ENCODE data around the gene LSAMP.

The LSAMP gene

DNA sequence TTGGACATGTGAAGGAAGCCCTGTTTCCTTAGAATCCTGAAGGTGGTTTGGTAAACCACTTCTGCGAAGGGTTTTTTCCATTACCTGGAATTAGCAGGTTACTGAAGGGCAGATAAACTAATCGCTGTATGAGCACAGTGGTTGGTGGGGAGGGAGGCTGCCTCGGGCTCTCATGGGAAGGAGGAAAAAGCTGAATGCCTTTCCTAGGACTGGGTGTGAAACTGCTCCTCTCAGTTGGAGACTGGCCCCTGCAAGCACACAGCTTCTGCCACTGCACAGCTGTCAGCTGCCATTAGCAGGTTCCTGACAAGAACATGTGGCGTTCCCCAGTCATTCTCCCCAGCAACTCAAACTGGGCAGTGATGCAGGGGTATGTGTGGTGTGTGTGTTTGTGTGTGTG, 445.7 kb downstream of the LSAMP start:
- DNase-seq = no peak

GRCh38 chr3:115999001-115999585, 446.2 kb downstream of the LSAMP start:
- DNase-seq = no peak

DNA sequence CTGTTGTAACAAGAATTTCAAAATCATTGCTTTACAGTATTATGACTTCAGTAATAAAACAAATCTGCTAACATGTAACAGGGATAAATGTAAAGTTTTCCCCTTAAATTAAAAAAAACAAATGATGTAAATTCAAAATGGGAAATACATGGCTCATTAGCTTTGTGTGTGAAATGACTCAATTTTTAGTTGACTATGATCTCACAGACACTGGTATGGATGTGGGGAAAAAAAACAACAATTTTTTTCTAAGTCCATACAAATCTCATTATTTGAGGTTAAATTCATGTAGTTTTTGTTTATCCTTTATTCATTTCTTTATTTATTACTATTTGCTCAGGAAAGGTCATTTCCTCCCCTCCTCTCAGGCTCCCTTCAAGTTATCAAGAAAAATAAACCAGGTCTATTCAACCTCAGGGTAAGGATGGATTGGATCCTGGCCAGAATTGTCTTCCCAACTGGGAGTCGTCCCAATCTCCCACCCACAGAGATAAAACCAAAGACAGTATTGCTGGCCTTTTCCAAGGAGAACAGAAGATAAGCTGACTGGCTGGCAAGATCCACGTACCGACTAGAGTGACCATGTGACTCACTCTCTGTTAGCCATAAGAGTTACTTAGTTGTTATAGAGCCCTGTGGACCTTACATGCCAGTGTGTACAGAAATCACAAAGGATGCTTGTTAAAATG, 448.7 kb downstream of the LSAMP start:
- DNase-seq = no peak

DNA sequence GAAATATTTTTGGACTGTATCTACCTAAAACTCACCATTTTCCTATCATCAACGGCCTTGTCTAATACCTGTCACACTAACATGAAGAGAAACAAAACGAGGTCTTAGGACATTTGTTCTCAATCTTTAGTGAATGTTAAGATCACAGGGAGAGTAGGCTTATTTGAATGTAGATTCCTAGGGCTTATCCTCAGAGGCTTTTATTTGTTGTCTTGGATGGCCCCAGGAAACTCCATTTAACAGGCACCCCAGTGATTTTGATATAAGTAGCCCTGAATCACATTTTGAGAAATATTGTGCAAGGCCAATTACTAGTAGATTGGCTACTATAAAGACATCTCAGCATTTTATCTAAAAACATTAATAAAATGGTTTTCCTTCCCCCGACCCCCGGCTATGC, 454.6 kb downstream of the LSAMP start:
- no peak for DNase-seq

- no peak for DNase-seq
Measured at GRCh38 chr3:115989684-115990421, 455.4 kb downstream of the LSAMP start.

DNA sequence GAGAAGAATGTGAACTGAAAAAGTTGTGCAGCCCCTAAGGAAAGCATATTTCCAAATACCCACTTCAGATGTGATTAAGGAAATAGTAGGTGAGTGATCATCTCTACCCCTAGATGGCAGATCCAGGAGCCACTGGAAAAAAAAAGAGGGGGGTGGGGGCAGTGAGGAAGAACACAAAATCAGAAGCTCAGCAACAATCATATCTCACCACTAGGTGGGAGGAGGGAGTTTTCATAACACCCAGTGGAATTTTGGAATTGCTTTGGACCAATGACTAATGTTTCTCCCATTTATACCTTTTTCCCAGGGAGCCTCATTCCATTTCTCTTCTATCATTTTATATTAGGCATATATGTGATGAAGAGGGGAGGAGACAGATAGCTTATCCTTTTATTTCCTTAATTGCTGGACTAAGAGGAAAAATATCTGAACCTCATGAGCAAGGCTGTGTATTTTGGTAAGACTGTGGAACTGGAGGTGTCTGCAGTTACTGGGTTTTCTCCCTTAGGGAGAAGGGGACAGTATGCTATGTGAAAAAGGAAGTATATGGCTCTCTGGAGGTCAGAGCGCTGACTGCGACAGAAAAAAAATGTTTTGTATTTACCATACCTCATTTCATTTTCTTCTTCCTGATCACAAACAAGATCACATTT, 458.6 kb downstream of the LSAMP start:
- DNase-seq = no peak

GRCh38 chr3:115982629-115983028, 462.7 kb downstream of the LSAMP start:
- DNase-seq = no peak

DNA sequence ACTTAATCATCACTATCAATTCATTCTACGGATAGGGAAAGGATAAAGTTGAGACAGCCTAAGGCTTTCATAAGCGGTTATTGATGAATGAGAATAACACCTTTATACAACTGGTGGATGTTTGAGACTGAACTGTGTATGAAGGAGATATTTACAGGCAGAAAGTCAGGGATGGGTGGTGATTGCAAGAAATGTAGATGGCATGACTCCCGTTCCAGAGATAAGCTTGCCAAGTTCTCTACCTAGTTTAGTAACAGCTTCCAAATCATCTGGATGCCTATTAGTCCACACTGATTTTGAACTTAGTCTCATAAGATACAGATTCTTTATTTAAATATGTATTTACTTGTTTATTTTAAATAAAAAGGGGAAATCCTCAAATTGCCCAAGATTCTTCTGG, 463.2 kb downstream of the LSAMP start:
- no peak for DNase-seq

- no peak for DNase-seq
Measured at GRCh38 chr3:115980709-115981108, 464.6 kb downstream of the LSAMP start.

DNA sequence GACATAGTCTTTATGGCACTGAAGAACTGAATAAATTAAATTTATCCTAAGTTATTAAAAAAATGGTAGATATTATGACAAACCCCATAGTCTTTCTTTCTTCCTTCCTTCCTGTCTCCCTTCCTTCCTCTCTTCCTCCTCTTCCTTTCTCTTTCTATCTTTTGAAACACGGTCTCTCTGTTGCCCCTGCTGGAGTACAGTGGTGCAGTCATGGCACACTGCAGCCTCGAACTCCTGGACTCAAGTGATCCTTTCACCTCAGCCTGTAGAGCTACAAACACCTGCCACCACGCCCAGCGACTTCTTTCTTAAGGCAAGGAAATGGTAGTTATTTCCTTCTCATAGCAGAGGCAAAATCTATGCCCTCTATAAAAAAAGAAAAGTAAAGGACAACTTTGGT, 467.4 kb downstream of the LSAMP start:
- DNase-seq = no peak

- no peak for DNase-seq
Measured at GRCh38 chr3:115975796-115976195, 469.5 kb downstream of the LSAMP start.

GRCh38 chr3:115975353-115975752, 469.9 kb downstream of the LSAMP start:
- no peak for DNase-seq

DNA sequence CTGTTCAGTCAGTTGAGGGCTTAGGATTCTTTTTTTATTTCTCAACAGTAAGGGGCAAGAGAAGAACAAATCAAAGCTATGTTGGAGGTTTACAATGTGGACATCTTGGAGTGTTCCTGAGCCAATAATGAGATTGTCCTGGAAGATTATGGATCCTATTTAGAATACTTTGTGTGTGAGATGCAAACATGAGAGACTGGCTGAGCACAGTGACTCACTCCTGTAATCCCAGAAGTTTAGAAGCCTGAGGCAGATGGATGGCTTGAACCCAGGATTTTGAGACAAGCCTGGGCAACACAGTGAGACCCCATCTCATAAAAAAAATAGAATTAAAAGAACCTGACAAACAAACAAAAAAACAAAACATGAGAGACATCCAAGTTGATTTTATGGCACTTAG, 470.3 kb downstream of the LSAMP start:
- no peak for DNase-seq

GRCh38 chr3:115968871-115969270, 476.4 kb downstream of the LSAMP start:
- DNase-seq = no peak

GRCh38 chr3:115961380-115961779, 483.9 kb downstream of the LSAMP start:
- DNase-seq = no peak

GRCh38 chr3:115960799-115961198, 484.5 kb downstream of the LSAMP start:
- DNase-seq = no peak

GRCh38 chr3:115958526-115958925, 486.8 kb downstream of the LSAMP start:
- no peak for DNase-seq

DNA sequence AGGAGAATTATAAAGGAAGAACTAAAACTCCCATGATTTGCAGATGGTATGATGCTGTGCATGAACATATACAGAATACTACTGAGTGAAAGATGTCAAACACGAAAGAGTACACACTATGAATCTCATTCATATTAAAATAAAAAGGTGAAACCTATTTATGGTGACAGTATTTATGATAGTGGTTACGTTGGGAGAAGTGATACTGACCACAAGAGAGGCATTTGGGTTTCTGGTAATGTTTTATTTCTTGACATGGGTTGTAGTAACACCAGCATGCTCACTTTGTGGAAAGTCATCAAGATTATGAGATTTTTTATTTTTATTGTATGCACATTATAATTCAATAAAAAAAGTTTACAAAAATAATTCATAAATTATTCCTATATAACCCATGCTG, 498.0 kb downstream of the LSAMP start:
- no peak for DNase-seq

GRCh38 chr3:115943579-115943978, 501.7 kb downstream of the LSAMP start:
- DNase-seq = no peak

DNA sequence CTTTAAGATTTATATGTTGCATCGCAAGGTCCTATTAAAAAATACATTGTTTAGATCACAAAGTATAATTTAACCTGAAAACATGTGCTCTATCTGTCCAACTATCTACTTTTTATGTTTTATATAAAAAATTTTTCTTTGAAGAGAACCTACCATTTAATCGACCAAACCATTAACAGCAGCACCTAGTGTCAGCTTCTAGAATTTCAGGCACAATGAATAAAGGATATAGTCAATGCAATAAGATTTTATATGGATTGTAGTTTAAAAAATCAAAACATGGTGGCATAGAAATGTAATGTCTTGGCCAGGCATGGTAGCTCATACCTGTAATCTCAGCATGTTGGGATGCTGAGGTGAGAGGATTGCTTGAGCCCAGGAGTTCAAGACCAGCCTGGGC, 508.2 kb downstream of the LSAMP start:
- DNase-seq = no peak

DNA sequence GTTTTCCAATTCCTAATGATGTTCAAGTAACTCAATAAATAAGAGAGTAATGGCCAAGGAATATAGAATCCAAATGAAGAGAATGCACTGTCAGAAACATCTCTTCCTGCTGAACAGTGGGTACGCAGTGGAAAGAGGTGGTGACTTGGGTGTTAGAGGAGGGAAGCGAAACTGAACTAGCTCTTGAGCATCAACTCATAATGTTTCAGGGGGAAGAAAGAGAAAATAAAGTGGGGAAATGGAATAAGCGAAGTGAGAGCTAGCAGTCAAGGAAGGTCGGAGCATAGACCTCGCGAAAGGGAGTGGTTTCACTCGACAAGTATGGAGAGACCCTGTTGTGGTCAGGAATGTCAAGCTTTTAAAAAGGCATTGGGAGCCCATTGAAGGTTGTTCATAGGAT, 512.5 kb downstream of the LSAMP start:
- DNase-seq = no peak

DNA sequence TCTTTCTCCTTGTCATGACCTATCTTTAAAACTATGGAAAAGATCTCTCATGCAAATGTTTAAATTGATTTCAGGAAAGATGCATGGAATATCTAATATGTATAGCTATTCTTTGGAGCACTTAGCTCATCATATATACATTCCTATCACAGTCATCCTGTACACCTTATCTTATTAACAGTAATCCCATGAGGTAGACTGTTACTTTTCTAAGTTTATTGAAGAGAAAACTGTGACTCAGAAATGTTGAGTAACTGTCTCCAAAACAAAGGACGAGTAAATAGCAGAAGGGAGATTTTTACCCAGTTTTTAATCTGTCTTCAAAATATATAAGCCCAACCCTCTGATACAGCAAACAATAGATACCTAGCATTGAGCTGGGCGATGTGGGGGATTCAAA, 513.7 kb downstream of the LSAMP start:
- no peak for DNase-seq

- no peak for DNase-seq
Measured at GRCh38 chr3:115930922-115931321, 514.4 kb downstream of the LSAMP start.

DNA sequence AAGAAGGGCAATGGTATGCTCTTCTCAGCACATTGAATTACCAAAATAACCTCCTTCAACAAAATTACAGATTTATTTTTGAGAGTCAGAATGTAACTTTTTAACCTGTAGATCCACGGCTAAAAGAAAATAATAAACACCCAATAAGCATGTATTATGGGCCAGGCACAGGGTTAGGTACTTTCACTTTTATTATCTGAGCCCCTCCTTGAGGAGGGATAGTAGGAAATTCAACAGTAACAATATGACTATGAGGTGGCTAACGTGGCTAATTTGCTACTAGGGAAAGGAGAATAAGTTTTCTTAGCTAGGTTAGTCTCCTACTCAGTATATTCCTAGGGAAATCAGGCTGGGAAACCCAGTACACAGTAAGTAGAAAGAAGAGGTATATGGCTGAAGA, 515.1 kb downstream of the LSAMP start:
- DNase-seq = no peak
